HG03520 (cell line): ENCODE measurements around the gene CTNNA3.

ENCODE experiments used
- ATAC-seq: cut with Tn5 transposase; IDR thresholded peaks from one replicate; pipeline ENCODE4 v1.9.1; 2021; ENCODE audit warnings: mild to moderate bottlenecking, moderate library complexity; ENCODE audit not compliant: unreplicated experiment

Gene CTNNA3

GRCh38 chr10:66833861-66834260, 862.1 kb downstream of the CTNNA3 start:
- ATAC-seq: no peak

DNA sequence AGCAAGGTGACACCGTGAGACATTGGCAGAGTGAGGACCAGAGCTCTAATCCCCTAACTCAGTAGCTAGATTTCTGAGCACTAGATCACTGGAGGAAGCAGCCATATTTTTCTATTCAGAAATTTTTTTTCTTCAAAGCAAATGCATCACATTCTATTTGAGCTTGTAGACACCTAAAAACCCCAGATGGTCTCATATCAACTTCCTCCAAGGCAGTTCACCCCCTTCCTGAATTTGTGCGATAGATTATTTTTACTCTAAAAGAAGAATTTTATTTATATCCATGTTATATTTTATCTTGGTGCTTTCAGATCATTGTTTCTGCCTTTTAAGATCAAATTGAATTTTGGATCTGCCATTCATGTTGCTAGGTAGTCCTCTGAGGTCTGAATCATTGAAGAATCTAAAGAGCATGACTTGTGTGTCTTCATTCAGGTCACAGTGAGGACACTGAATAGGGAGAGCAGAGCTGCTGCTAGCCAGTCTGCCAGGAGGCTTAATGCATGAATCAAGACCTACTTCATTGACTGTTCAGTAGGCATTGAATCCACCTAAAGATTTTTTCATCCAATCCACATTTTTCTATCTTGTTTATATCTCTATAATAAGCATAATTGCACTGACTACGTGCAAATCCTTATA, 863.1 kb downstream of the CTNNA3 start:
- ATAC-seq: no peak

DNA sequence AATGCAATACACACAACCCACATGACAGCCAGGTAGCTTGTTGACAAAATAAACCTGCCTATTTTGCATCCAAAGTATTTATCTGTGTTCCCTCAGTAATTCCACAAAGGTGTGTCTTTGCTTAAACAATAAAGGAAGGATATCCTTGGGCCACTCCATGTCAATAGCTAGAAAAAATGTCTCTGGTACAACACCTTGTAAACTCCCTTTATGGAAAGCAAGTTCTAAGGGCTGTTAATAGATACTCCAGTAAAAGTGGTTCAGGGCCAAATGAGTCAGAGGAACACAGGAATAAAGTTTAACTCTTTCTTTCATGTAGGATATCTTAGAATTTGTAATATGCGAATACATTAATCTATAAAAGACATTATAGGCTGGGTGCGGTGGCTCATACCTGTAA, 867.0 kb downstream of the CTNNA3 start:
- no peak for ATAC-seq

DNA sequence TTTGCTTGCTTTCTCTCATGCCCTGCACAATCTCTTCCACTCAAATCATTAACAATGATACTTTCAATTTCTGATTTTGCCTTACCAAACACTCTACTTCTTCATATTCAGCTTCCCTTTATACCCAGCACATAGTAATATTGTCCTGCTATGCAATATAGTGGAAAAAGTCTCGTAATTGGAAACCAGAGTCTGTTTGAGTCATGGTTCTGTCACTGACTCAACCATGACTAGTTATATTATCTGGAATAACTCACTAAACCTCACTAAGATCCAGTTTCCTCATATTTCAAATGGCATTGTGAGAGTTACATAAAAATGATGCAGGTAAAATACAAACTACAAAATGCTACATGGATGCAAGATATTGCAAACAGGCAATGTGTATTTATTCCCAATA, 868.6 kb downstream of the CTNNA3 start:
- no peak for ATAC-seq

DNA sequence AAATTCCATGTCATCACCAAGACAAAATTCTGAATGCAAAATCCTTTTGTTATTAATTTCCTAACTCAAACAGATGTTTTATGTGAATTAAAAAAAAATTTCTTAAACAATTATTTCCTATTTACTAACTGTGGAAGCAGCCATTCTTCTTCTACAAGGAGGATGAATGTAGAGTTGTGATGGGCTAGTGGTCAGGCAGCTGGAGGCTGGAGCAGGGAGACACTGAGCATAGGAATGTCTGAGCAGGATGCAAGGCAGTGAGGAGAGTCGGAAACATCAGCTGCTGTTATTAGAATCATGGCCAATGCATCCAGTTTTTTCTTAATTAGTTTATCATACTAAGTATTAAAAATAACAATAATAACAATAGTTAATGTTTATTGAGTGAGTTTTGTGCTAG, 872.7 kb downstream of the CTNNA3 start:
- ATAC-seq: no peak

- ATAC-seq: no peak
Observed at GRCh38 chr10:66822801-66823200, 873.2 kb downstream of the CTNNA3 start.

GRCh38 chr10:66819691-66820090, 876.3 kb downstream of the CTNNA3 start:
- no peak for ATAC-seq

GRCh38 chr10:66813122-66813521, 882.9 kb downstream of the CTNNA3 start:
- no peak for ATAC-seq

DNA sequence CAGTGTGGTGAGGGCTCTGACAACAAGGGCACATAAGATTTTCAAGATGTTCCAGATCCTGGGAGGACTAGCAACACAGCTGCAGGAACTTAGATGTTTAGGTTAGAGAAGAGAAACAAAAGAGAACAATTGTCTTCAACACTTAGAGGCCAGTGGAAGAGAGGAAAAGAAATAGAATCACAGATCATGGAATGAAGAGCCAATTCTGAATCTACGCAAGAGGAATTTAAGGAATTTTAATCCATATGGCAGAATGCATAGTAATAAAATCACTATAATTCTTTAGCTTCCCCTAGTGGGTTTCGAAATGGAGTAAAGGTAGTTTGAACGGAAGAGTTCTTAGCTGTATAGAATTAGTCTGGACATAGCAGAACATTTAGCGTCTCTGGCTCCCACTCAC, 884.8 kb downstream of the CTNNA3 start:
- ATAC-seq: no peak

DNA sequence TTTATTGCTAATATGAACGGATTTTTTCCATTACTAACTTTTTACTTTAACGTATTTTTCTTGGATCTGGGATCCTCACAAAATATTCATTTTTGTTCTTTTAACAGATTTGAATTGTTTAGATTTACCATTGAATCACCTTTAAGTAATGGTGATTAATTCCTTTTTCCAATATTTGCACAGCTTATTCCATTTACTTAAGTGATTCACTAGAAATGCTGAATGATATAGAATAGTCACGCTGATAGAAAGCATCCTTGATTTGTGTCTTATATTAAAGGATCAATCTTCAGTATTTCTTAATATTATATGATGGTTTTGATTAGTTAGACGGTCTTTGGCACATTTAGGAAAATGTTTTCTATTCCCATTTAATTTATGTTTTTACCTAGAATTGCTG, 886.6 kb downstream of the CTNNA3 start:
- ATAC-seq: no peak

DNA sequence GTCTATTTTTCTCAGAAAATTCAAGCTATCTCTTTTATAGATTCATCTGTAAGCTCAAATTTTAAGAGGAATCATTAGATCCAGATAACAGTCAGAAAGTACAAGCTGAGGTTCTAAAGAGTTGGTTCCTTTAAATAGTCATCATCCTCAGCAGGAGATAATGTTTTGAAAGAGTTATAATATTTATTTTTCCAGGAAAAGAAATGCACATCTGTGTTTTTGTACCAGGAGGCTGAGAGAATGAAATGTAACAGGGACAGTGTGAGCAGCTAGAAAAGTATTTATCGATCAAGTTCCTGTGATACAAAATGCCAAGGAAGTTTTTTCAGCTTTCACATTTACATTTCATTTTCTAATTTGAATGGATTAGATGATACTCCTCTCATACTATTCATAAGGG, 890.4 kb downstream of the CTNNA3 start:
- no peak for ATAC-seq

DNA sequence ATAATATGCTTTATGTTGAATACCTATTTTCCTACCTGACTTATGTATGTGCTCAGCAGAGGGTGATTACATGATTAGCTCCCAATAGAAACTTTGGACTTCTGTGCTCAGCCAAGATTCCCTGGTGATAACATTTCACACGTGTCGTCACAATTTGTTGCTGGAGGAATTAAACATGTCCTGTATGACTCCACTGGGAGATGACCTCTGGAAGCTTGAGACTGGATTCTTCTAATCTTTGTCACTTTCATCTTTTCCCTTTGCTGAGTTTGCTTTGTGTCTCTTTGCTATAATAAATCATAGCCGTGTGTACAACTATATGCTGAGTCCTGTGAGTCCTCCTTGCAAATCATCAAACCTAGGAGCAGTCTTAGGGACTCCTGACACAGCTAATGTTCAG, 891.0 kb downstream of the CTNNA3 start:
- no peak for ATAC-seq

DNA sequence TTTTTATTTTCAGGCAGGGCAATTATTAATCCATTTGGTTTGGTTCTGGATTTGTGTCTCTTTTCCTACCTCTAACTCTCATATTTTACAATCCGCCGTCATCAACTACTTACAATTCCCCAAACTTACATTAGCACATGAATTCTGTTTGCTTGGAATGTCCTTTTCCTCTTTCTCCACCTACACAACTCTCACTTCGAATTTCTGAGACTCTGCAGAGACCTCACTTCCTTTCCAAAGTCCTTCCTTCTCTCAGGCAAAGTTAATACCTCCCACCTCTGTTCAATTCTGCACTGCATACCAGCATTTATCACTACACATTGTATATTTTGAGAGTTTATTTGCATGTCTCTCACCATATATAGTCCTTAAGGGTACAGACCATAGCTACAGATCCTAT, 892.8 kb downstream of the CTNNA3 start:
- ATAC-seq: no peak

- no peak for ATAC-seq
Observed at GRCh38 chr10:66799474-66799873, 896.5 kb downstream of the CTNNA3 start.

- ATAC-seq: no peak
Observed at GRCh38 chr10:66795866-66796265, 900.1 kb downstream of the CTNNA3 start.

DNA sequence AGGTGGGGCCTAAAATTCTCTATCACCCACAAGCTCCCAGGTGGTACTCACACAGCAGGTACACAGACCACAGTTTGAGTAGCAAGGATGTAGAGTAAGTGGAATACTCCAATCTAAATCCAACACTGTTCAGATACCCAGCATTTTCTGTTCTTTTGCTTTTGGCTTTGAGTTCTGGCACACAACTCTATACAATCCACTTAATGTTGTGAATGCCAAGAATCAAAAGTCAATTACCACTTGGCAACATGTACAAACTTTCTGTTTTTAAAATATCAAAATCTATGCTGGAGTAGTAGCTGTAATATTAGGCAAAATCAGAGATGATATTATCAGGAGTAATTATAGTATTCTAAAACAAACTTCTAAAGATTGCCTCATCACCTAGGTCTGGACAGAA, 903.6 kb downstream of the CTNNA3 start:
- no peak for ATAC-seq

GRCh38 chr10:66788178-66788987, 907.6 kb downstream of the CTNNA3 start:
- ATAC-seq: no peak

DNA sequence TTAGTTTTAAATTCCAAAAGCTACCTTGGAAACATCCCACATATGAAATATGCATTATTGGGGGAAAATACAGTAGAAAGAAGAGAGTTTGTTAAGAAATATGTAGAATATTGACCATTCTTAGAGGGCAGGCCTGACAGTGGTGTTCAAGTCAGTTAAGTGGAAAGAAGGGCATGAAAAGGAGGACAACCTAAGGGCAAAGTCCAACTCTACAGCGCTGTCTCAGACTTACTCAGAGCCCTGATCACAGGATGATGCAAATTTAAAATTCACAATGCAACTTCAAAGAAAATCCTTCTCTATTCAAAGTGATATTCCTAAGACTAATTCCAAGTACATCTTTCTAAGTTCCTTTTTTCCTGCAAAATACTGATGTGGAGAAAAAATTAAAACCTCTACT, 909.3 kb downstream of the CTNNA3 start:
- ATAC-seq: no peak

DNA sequence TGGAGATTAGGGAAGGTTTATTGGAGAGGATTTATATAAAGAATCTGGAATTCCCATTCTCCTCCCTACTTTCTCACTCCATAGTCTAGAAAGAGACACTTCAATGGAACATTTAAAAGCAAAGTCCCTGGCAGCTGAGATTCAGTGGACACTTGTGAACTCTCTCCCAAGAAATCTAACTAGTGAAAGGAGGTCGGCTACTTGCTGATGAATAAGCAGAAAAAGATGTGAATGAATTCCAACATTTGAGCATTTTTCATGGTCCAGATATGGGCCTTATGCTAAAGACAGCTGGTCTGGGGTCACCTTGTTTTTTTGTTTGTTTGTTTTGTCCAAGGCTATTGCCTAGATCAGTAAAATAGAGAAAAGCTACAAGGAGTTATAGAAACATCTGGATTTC, 911.2 kb downstream of the CTNNA3 start:
- ATAC-seq: no peak

- ATAC-seq: no peak
Observed at GRCh38 chr10:66783316-66783715, 912.7 kb downstream of the CTNNA3 start.

DNA sequence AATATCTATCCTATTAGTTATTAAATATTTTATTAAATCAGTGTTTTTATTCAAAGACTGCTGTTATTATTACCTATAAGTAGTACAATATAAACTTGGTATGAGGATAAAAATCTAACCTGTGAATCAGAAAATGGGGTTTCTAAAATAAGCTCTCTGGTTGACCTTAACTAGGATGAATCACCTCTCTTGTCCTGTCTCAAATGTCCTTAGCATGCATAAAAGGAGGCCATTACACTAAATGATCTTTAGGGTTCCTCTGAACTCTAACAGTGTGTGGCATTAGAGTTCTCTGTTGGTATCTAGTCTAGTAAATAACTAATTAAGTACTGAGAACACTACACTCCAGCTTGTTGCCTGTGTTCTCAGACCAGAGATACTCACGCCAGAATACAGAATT, 913.2 kb downstream of the CTNNA3 start:
- no peak for ATAC-seq

- ATAC-seq: no peak
Observed at GRCh38 chr10:66782144-66782543, 913.9 kb downstream of the CTNNA3 start.

DNA sequence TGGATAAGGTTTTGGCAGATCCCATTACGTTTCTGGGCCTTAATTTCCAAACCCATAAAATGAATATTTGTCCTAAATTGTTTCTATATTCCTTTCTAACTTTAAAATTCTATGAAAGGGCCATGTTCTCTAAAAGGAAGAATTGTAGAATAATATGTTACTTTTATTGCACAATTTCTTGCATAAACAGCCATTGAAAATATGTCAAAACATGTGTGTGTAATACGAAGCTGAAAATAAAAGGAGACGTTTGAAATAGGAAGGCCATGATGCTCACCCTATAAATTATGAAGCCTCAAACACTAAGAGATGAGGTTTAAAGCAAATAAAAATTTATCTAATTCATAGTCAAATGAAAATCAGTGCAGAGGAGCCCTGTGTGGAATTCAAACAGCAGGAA, 915.2 kb downstream of the CTNNA3 start:
- no peak for ATAC-seq
